CD4-positive, alpha-beta T cell treated with Interleukin-17A for 1 hour (primary cell): ENCODE measurements around the gene PPP1R3F.
"Not testable (repeated sequence)": the region's sequence is repeated elsewhere in the genome, so short reads cannot be mapped to it uniquely, and the experiment has no call there.

Experiments used
- DNase-seq: peaks from one replicate; pipeline ENCODE4 v3.0.0-alpha.2; 2020

The PPP1R3F gene

GRCh38 chrX:49322266-49322665, 52.7 kb downstream of the PPP1R3F start:
- DNase-seq, result not testable (repeated sequence)

- DNase-seq, result not testable (repeated sequence)
Measured at GRCh38 chrX:49323735-49324134, 54.1 kb downstream of the PPP1R3F start.

GRCh38 chrX:49330421-49330820, 60.8 kb downstream of the PPP1R3F start:
- DNase-seq, result not testable (repeated sequence)

GRCh38 chrX:49331282-49331681, 61.7 kb downstream of the PPP1R3F start, which contains the start of gene GAGE13:
Gene GAGE13 (plus strand): TSS chrX:49331582. CDS start chrX:49332738, 1,156 bp downstream.
- not testable (repeated sequence) for DNase-seq

GRCh38 chrX:49331841-49332240, 62.2 kb downstream of the PPP1R3F start:
- not testable (repeated sequence) for DNase-seq
